Epidermal melanocyte (primary cell): ENCODE data around the gene UBAC1.

ENCODE experiments used
- DNase-seq: peaks from one replicate; pipeline ENCODE4 v3.0.0; 2011; ENCODE audit warnings: low spot score; ENCODE audit not compliant: insufficient read length

UBAC1 gene

DNA sequence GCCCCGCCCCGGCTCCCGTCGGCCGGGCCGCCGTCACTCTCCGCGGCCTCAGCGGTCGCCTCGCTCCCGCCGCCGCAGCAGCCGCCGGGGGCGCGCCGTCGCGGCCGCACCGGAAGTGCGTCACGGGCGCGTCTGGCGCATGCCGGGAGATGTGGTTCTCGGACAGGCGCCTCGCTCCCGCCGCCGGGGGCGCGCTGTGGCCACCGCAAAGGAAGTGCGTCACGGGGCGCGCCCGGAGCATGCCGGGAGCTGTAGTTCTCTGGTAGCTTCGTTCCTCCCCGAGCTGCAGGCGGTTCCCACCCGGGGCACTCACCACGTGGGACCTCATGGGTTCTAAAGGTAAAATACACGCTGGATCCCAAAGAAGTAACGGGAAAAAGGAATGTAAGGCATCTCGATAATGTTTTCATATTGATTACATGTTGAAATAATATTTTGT lies at the start of gene UBAC1:
Gene UBAC1, minus strand, starts transcription at position 97 of the 439 bp plus-strand sequence. CDS start 211 bp downstream, outside the sequence.
- DNase-seq: peak; percentile 100

DNA sequence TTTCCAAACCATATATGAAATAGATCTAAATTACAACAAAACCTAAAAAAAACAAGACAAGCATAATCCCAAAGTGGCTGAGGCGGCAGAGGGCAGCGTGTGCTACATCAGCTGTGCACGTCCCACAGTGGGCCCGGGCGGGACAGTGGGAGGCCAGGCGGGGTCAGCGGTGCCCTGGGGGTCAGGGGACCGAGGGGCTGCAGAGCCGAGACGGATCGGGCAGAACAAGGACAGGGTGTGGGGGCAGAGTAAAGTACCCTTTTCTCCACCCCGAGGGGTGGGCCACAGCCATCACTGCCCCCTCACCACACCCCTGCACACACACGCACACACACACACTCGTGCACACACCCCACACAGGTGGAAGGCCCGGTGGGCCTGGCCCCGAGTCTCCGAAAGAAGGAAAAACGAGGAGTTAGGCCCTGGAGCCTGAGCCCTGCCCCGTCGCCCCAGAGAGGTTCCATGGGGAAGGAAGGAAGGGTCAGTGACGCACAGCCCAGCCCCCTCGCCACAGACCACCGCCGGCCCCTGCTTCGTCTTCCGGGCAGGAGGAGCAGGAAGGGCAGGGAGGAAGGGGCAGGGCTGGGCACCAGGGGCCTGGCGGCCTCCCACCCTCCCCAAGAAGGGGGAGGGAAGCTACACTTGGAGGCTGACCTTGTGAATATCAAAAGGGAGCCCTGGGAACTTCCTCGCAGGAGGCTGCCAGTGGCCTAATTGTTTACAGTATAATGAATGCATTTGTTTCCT lies 49.6 kb upstream of the UBAC1 start:
- no peak for DNase-seq

- no peak for DNase-seq
These were observed 49.0 kb upstream of the UBAC1 start for GRCh38 chr9:136010176-136010575.

DNA sequence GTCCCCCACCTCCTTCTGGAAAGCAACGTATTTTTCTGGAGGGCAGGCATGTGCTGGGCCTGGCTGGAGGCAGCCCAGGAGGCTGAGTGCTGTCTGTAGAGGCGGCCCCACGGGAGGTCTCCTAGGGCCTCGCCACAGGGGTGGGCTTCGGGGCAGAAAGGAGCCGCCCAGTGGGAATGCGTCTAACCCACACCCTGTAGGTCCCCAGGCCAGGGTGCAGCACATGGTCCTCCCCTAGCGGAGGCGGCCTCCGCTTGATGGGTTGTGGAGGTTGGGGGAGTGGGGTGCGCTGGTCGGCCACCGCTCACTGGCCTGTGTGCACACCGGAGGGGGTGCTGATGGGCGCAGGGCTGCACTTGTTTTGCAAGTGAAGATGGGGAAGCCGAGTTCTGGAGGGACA lies 48.3 kb upstream of the UBAC1 start:
- DNase-seq: no peak

GRCh38 chr9:136008693-136008997 lies 47.5 kb upstream of the UBAC1 start:
- DNase-seq: no peak

DNA sequence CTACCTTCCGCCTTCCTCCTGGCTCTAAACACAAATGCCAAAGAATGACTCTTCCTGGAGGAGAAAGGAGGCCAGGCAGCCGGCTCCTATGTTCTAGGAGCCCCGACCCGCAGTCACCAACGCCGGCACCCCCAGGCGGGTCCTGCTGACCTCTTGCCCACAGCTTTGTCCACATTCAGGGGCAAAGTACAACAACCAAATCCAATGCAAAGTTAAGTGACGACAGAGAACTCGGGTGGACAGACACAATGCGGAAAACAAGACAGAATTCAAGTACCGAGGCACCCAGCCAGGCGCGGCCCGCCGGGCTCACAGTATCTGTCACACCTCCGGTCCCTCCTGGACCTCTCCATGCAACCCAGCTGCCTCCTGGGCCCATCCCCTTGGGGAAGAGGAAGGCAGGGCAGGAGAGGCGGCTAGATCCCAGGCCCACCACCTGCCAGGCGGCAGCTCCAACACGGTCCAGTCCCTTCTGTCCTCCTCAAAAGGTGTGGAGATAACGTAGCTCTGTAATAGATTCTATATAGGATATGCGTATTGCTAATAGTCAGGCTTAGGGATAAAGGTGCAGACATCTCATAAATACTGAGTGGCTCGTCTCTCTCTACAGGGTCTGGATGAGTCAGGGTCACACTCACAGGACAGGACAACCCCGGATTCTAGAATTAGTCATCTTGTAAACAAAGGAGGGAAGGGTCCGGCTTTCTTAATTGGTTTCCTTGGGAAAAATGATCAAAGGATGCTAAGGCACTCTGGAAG lies 46.9 kb upstream of the UBAC1 start:
- DNase-seq: no peak

DNA sequence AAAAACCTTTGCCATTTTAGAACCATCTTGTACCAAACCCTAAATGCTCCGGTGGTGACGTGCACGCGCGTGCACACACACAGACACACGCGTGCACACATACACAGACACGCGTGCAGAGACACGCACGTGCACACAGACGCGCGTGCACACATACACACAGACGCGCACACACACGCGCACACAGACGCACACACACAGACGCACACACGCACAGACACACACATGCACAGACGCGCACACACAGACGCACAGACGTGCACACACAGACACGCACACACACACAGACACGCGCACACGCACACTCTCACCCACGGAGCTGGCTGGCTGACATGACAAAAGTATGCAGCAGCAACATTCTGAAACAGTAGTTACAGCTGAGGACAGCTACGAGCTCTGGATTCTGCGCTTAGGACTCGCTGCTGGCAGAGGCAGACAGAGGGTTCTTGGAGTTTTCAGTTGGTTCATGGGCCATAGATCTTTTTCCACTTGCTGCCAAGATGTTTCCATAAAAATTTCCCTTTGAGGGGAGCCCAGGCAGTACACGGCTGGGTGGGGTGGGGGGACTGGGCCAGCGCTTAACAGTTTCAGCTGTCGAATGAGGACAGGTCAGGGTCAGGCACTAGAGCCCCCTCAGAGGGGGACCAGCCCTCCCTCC lies 46.2 kb upstream of the UBAC1 start:
- no peak for DNase-seq

GRCh38 chr9:136006169-136006568 lies 45.0 kb upstream of the UBAC1 start:
- DNase-seq: no peak

GRCh38 chr9:136004712-136005111 lies 43.5 kb upstream of the UBAC1 start:
- no peak for DNase-seq

GRCh38 chr9:136004219-136004618 lies 43.0 kb upstream of the UBAC1 start:
- no peak for DNase-seq

DNA sequence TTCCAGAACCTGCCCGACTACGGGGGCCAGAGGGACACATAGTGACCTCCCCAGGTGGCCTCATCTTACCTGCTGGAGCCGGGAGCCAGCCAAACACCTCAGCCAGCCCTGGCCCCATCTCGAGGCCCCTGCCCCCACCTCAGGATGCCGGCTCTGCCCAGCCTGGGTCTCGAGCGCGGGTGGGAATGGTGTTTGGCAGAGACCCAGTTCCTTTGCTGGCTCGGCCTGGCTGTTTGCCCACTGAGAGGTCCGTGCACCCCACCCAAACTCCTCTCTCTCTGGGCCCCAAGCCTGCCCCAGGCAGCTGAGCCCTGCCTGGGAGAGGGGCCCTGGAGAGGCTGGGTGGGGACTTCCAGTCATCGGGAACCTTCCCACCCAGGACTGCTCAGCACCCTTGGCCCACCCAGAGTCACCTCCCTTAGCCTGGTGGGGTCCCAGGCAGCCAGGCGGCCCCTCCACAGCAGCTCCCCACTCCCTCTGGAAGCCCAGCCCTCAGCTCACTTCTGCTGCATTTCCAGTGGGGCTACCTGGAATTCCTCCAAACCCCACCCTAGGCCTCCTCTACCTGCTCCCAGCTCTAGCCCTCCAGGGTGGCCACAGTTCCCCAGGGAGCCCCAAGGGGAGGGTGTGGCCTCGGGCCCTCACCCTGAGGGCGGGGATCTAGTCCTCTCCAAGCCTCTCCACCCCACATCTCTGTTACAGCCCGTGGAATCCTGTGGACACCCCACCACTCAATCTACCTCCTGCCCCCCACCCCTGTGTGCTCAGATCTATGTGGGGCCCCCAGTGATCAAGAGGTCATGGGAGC lies 42.4 kb upstream of the UBAC1 start:
- no peak for DNase-seq

DNA sequence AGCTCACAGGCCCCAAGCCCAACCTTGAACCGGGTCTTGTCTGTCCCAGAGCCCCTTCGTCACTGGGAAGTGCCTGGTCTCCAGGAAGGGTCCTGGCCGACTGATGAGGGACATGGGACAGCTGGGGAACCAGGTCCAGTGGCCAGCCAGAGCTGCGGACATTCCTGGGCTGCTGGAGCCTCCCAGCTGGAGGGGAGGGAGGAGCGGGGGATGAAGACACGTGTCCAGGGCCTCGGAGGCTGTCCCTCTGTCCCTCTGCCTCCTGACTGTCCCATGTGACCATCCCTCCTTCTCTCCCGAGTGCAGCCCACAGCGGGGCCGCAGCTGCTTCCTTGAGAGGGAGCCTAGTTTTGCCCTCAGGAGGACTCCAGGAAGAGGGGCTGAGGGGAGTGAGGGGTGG lies 41.7 kb upstream of the UBAC1 start:
- no peak for DNase-seq

GRCh38 chr9:136002215-136002614 lies 41.0 kb upstream of the UBAC1 start:
- no peak for DNase-seq

GRCh38 chr9:136001231-136001630 lies 40.1 kb upstream of the UBAC1 start:
- DNase-seq: no peak

DNA sequence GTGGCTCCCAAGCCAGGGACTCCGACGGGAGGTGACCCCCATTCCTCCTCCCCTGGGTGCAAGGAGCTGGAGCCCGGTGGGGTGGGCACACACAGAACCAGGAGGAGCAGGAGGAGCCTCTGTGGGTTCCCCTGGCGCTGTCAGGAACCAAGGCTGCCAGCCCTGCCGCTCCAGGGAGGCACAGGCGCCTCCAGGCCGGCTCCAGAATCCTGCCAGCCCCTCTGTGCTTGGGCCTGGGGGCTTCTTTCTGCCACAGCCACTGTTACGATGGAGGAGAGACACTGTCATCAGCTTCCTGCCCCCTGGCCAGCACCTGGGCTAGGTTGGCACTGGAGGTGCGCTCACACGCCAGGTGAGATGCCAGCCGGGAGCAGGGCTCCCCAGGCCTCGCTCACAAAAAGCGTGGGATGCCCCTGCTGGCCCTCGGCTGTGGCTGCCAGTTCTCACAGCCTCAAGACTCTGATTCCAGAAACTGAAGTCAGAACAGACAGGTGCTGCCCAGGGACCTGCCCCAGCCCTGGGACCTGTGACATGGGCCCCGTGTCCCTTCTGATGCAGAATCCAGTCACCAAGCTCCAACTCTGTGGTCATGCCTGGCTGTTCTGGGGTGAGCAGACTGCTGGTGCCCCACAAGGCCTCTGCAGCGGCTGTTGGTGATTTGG lies 37.4 kb upstream of the UBAC1 start:
- DNase-seq: no peak

GRCh38 chr9:135998016-135998380 lies 36.8 kb upstream of the UBAC1 start:
- no peak for DNase-seq

DNA sequence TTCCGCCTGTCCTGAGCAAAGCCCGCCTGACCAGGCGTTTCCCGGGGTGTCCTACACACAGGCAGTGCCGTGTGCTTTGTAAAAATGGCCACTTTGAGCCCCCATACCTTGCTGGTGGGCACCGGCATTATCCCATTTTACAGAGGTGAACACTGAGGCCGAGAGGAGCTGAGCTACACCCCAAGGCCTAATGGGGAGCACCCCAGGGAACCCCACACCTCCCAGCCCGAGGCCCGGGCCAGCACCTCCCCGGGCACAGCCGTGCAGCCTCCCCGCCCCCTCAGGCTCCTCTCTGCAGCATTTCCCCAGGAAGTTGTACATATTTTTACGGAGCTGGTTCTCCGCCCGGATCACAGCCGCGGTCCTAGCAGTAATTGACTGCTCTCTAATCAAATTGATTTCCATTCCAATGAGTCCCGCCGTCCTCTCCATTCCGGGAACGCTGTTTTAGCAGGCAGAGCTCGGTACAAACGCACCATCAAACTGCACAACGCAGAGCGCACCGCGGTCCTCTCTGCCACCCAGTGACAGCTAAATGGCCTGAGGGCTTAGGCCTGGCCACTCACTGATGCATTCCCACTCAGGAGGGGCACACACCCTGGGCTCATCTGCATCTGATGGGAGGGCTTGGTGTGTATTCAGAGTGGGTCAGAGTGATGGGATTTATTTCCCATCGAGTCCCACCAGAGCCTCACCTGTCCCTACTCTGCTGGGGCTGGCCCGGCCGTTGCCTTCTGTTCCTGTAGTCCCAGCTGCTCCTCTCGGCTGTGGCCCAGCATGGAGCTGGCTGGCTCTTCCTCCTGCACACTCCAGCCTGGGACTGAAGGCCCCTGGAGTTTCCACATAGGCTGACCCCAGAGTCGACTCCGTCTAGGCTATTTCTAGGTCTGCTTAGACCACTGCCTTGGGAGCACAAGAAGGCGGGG lies 36.2 kb upstream of the UBAC1 start:
- no peak for DNase-seq

DNA sequence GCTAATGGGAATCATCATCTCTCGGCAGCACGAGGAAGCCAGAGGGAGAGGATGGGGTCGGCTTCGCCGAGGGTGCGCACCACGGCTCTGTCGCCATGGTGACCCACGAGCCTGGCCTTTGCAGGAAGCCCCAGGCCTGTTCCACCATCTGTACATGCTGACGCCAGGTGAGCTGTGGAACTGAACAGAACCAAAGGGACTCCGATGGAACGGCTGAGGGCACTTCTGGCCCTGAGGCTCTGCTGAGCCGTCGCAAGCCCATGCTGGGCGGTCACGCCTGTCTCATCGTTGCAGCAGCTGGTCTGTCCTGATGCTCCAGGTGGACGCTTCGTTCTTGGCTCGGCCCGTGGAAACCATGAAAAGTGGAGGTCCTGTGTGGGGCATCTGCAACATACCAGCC lies 34.6 kb upstream of the UBAC1 start:
- no peak for DNase-seq

- no peak for DNase-seq
These were observed 33.5 kb upstream of the UBAC1 start for GRCh38 chr9:135994501-135995192.
